Loucy (cell line): Measurements from ENCODE around the gene AQP9.

Source experiments
- H2AFZ ChIP-seq: fragments of 200-600 bp; sonication (generic); 2 replicates; pipeline ENCODE4 v1.6.0; 2016; ENCODE audit warnings: antibody characterized with exemption, mild to moderate bottlenecking, low read length, moderate library complexity
- H3F3A ChIP-seq: fragments of 200-600 bp; 2 replicates; pipeline ENCODE4 v1.6.0; 2016; ENCODE audit warnings: antibody characterized with exemption, low read depth, mild to moderate bottlenecking
- H3K27me3 ChIP-seq: fragments of 200-600 bp; sonication (generic); 2 replicates; pipeline ENCODE4 v1.6.1; 2014; ENCODE audit warnings: low read length, mild to moderate bottlenecking; ENCODE audit not compliant: insufficient read depth, poor library complexity, severe bottlenecking
- H3K36me3 ChIP-seq: fragments of 200-600 bp; sonication (generic); 2 replicates; pipeline ENCODE4 v1.6.1; 2016; ENCODE audit warnings: low read length; ENCODE audit not compliant: insufficient read depth
- H3K4me1 ChIP-seq: fragments of 200-600 bp; sonication (generic); 2 replicates; pipeline ENCODE4 v1.5.1; 2014; ENCODE audit warnings: low read length, mild to moderate bottlenecking; ENCODE audit not compliant: insufficient read depth, poor library complexity, severe bottlenecking
- H3K4me2 ChIP-seq: fragments of 200-600 bp; sonication (generic); 2 replicates; pipeline ENCODE4 v1.6.0; 2014; ENCODE audit warnings: antibody characterized with exemption, low read length, low read depth, mild to moderate bottlenecking; ENCODE audit not compliant: poor library complexity, severe bottlenecking
- H3K4me3 ChIP-seq: fragments of 200-600 bp; sonication (generic); 2 replicates; pipeline ENCODE4 v1.5.1; 2014; ENCODE audit warnings: low read length, mild to moderate bottlenecking, mixed read lengths; ENCODE audit not compliant: poor library complexity, severe bottlenecking
- H3K79me2 ChIP-seq: fragments of 200-600 bp; sonication (generic); 2 replicates; pipeline ENCODE4 v1.6.1; 2014; ENCODE audit warnings: low read length; ENCODE audit not compliant: insufficient read depth
- H3K9ac ChIP-seq: fragments of 200-600 bp; sonication (generic); 2 replicates; pipeline ENCODE4 v1.6.0; 2014; ENCODE audit warnings: mild to moderate bottlenecking, low read depth, low read length, moderate library complexity; ENCODE audit not compliant: poor library complexity, severe bottlenecking
- H3K9me2 ChIP-seq: fragments of 200-600 bp; sonication (generic); replicated peaks from 2 replicates; pipeline ENCODE4 v1.6.1; 2016; ENCODE audit warnings: low read depth, low read length, mixed read lengths
- H3K9me3 ChIP-seq: fragments of 200-600 bp; sonication (generic); 2 replicates; pipeline ENCODE4 v1.6.1; 2014; ENCODE audit warnings: mild to moderate bottlenecking, antibody characterized with exemption, low read length, low read depth; ENCODE audit not compliant: insufficient read depth
- H4K20me1 ChIP-seq: fragments of 200-600 bp; sonication (generic); 2 replicates; pipeline ENCODE4 v1.6.0; 2014; ENCODE audit warnings: antibody characterized with exemption, low read length, mild to moderate bottlenecking; ENCODE audit not compliant: insufficient read depth, poor library complexity, severe bottlenecking
- EZH2phosphoT487 ChIP-seq: fragments of 200-600 bp; IDR thresholded peaks from 2 replicates; pipeline ENCODE4 v1.6.1; 2018; ENCODE audit warnings: antibody characterized with exemption, mild to moderate bottlenecking, moderate library complexity, borderline replicate concordance
- TF ChIP-seq, protein P1 (sequence below): fragments of 200-600 bp; sonication (generic); conservative IDR thresholded peaks from 2 replicates; pipeline ENCODE4 v1.5.1; 2014; ENCODE audit warnings: mild to moderate bottlenecking, antibody characterized with exemption, low read length

Gene AQP9

DNA sequence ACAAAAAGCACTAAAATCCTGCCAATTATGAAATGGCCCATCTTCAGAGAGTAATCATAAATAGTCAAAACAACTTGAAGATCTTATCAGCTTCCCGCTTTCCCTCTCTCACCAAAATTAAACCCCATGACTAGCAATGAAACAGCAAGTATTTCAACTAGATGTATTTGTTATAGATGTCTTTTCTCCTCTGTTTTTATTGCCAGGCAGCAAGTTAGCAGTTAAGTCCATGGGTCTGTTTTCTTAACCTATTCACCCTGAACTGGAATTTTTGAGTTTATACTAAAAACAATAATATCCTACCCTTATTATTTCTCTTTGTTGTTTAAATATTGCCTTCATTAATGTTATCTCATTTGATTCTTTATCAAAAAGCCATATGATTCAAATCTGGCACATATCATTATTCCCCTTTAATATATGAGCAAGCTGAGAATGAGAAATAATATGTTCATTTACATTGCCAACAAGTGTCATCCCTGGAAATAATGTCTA, 23.3 kb downstream of the AQP9 start:
- H3K9me2 ChIP-seq = no peaks in the 10 kb centered on the region
- H3K9me3 ChIP-seq = no peaks in the 10 kb centered on the region
- H3K4me2 ChIP-seq = no peak overlapping the region
- H4K20me1 ChIP-seq = no peaks in the 10 kb centered on the region
- H3F3A ChIP-seq = no peaks in the 10 kb centered on the region
- peaks cover 5% of the 10 kb centered on the region for H3K27me3 ChIP-seq
- no peaks in the 10 kb centered on the region for H3K36me3 ChIP-seq
- no peak for TF ChIP-seq EZH2phosphoT487
- TF ChIP-seq, protein P1, sequence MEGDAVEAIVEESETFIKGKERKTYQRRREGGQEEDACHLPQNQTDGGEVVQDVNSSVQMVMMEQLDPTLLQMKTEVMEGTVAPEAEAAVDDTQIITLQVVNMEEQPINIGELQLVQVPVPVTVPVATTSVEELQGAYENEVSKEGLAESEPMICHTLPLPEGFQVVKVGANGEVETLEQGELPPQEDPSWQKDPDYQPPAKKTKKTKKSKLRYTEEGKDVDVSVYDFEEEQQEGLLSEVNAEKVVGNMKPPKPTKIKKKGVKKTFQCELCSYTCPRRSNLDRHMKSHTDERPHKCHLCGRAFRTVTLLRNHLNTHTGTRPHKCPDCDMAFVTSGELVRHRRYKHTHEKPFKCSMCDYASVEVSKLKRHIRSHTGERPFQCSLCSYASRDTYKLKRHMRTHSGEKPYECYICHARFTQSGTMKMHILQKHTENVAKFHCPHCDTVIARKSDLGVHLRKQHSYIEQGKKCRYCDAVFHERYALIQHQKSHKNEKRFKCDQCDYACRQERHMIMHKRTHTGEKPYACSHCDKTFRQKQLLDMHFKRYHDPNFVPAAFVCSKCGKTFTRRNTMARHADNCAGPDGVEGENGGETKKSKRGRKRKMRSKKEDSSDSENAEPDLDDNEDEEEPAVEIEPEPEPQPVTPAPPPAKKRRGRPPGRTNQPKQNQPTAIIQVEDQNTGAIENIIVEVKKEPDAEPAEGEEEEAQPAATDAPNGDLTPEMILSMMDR = no peak
- no peak overlapping the region for H3K4me3 ChIP-seq
- H3K9ac ChIP-seq = no peak overlapping the region
- no peak overlapping the region for H2AFZ ChIP-seq
- no peaks in the 10 kb centered on the region for H3K79me2 ChIP-seq
- H3K4me1 ChIP-seq = no peaks in the 10 kb centered on the region

DNA sequence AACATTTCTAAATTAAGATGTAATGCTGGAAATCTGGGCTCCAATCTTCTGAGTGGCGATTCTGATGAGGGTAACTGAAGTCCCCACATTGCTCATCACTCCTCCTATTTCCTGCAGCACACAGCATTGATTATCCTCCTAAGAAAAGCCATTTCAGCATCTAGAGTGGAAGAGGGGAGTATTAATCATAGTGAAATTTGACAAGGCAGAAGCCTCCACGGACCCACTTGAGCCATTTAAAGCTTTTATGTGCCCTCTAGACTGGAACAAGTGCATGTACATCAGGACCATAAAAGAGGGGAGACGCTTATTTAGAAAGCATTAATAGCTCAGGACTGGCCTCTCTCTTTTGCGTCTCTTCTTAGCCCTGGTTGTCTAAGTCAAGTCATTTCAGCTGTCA, 25.8 kb downstream of the AQP9 start:
- TF ChIP-seq, protein P1 = no peak
- no peak for TF ChIP-seq EZH2phosphoT487
- H3K4me1 ChIP-seq = no peaks in the 10 kb centered on the region
- no peaks in the 10 kb centered on the region for H3K79me2 ChIP-seq
- no peak overlapping the region for H3K4me2 ChIP-seq
- peaks cover 10% of the 10 kb centered on the region for H3K27me3 ChIP-seq
- no peaks in the 10 kb centered on the region for H3F3A ChIP-seq
- no peak overlapping the region for H3K9ac ChIP-seq
- no peaks in the 10 kb centered on the region for H3K9me3 ChIP-seq
- H3K36me3 ChIP-seq = no peaks in the 10 kb centered on the region
- H3K9me2 ChIP-seq = no peaks in the 10 kb centered on the region
- no peak overlapping the region for H2AFZ ChIP-seq
- no peak overlapping the region for H3K4me3 ChIP-seq
- H4K20me1 ChIP-seq = no peaks in the 10 kb centered on the region

DNA sequence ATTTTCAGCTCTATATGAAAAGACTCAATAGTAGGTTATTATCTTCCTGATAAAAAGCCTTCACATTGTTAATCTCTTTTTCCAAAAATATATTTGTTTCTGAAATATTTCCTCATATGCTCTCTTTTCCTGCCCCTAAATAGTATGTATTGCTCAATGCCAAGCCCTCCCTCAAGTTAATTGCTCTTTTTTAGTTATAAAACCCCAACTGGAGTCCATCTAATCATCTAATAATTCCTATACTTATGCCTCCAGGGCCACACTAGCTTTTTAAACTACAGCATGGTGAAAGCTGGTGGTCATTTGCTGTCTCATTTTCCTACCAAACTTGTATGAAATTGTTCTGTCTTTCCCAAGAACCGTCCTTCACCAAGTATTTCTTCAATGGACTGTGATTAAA, 26.7 kb downstream of the AQP9 start:
- H3F3A ChIP-seq = no peaks in the 10 kb centered on the region
- H3K4me1 ChIP-seq = no peaks in the 10 kb centered on the region
- no peaks in the 10 kb centered on the region for H3K9me3 ChIP-seq
- H3K4me2 ChIP-seq = no peak overlapping the region
- H3K79me2 ChIP-seq = no peaks in the 10 kb centered on the region
- H4K20me1 ChIP-seq = no peaks in the 10 kb centered on the region
- H3K9me2 ChIP-seq = no peaks in the 10 kb centered on the region
- H3K27me3 ChIP-seq = peaks cover 11% of the 10 kb centered on the region
- no peak overlapping the region for H3K9ac ChIP-seq
- TF ChIP-seq EZH2phosphoT487 = no peak
- TF ChIP-seq, protein P1 = no peak
- no peaks in the 10 kb centered on the region for H3K36me3 ChIP-seq
- H2AFZ ChIP-seq = no peak overlapping the region
- no peak overlapping the region for H3K4me3 ChIP-seq
